Cardiac muscle cell (in vitro differentiated cells and primary cell): ENCODE data around the gene ZFAND3. TPM values are rescaled to one million over a fixed set of nuclear protein-coding genes. Genes with fewer than 3 reads are reported as not detected.

Experiments used
- DNase-seq, 2 donors: peaks; one replicate each; pipeline versions ENCODE4 v3.0.0 to v3.0.0-alpha.2; 2010 to 2017; ENCODE audit warnings: low read depth in 1 of 2, low spot score in 1 of 2
- H3K27ac ChIP-seq: fragments of 200-600 bp; sonication (generic); 2 replicates; pipeline ENCODE4 v1.5.1; 2016
- H3K27me3 ChIP-seq: fragments of 200-600 bp; sonication (generic); 2 replicates; pipeline ENCODE4 v1.6.0; 2016; ENCODE audit warnings: control low read depth
- H3K36me3 ChIP-seq: fragments of 200-600 bp; sonication (generic); 2 replicates; pipeline ENCODE4 v1.5.1; 2016; ENCODE audit warnings: control low read depth
- H3K4me1 ChIP-seq: fragments of 200-600 bp; sonication (generic); 2 replicates; pipeline ENCODE4 v1.8.1; 2017; ENCODE audit warnings: low read depth, mild to moderate bottlenecking, mixed run types
- H3K4me3 ChIP-seq: fragments of 200-600 bp; sonication (generic); 2 replicates; pipeline ENCODE4 v1.5.1; 2016; ENCODE audit warnings: mild to moderate bottlenecking
- H3K9me3 ChIP-seq: fragments of 200-600 bp; sonication (generic); 2 replicates; pipeline ENCODE4 v1.5.1; 2017; ENCODE audit warnings: low read depth, mild to moderate bottlenecking, control low read depth
- CTCF ChIP-seq: IDR thresholded peaks from 2 replicates; pipeline ENCODE4 v1.5.1; 2012; ENCODE audit warnings: low read depth, mild to moderate bottlenecking, low read length
- polyA plus RNA-seq: library from polyadenylated mRNA; unstranded; fragments of >200 nt; fragmentation: Nextera tagmentation; extraction: Ambion mirVana; gene quantifications from 2 replicates; pipeline ENCODE4 v1.2.1, GENCODE V29; 2016
- total RNA-seq: library from RNA; depleted of rRNA; stranded (reverse); fragments of >200 nt; gene quantifications from 2 replicates; pipeline ENCODE4 v1.2.3, GENCODE V29; 2016

Gene ZFAND3
- total and polyA plus RNA-seq, 2 experiments from 2014 or later = 49.9 to 68.0 TPM

- Histone ChIP-seq H3K27ac (no peak overlapping the region), H3K36me3 (no peaks in the 10 kb centered on the region), H3K4me3 (no peak overlapping the region), H3K9me3 (no peaks in the 10 kb centered on the region), H3K4me1 (peaks cover 10% of the 10 kb centered on the region), H3K27me3 (no peaks in the 10 kb centered on the region)
- no peak for DNase-seq
- TF ChIP-seq CTCF = no peak
Observed at GRCh38 chr6:38179794-38180430, 360.4 kb downstream of the ZFAND3 start.

- no peak for TF ChIP-seq CTCF
- H3K27ac ChIP-seq = no peak overlapping the region
- no peak for DNase-seq
- no peaks in the 10 kb centered on the region for H3K36me3 ChIP-seq
- no peaks in the 10 kb centered on the region for H3K27me3 ChIP-seq
- no peak overlapping the region for H3K4me3 ChIP-seq
- peaks cover 10% of the 10 kb centered on the region for H3K4me1 ChIP-seq
- H3K9me3 ChIP-seq = no peaks in the 10 kb centered on the region
Observed at GRCh38 chr6:38180586-38180985, 361.1 kb downstream of the ZFAND3 start.

- no peak for DNase-seq
- Histone ChIP-seq H3K36me3 (no peaks in the 10 kb centered on the region), H3K9me3 (no peaks in the 10 kb centered on the region), H3K27me3 (no peaks in the 10 kb centered on the region), H3K4me1 (peaks cover 3% of the 10 kb centered on the region), H3K4me3 (no peak overlapping the region), H3K27ac (no peak overlapping the region)
- TF ChIP-seq CTCF = no peak
Observed at GRCh38 chr6:38182426-38182825, 362.9 kb downstream of the ZFAND3 start.

- no peak for TF ChIP-seq CTCF
- no peaks in the 10 kb centered on the region for H3K4me1 ChIP-seq
- H3K4me3 ChIP-seq = no peak overlapping the region
- no peaks in the 10 kb centered on the region for H3K27me3 ChIP-seq
- no peaks in the 10 kb centered on the region for H3K36me3 ChIP-seq
- H3K9me3 ChIP-seq = no peaks in the 10 kb centered on the region
- H3K27ac ChIP-seq = no peak overlapping the region
- peak in 1 of 2 donors; percentile 28 for DNase-seq
Observed at GRCh38 chr6:38183856-38184584, 364.5 kb downstream of the ZFAND3 start.

GRCh38 chr6:38184585-38185080, 365.1 kb downstream of the ZFAND3 start:
- DNase-seq = no peak
- no peaks in the 10 kb centered on the region for H3K9me3 ChIP-seq
- no peaks in the 10 kb centered on the region for H3K36me3 ChIP-seq
- H3K4me1 ChIP-seq = no peaks in the 10 kb centered on the region
- H3K27me3 ChIP-seq = no peaks in the 10 kb centered on the region
- no peak overlapping the region for H3K4me3 ChIP-seq
- no peak overlapping the region for H3K27ac ChIP-seq
- no peak for TF ChIP-seq CTCF
